Activated B cell treated with CpG ODN at 0.5 μM for 24 hours (primary cell): ENCODE measurements around the gene WNK1. TPM values are rescaled to one million over a fixed set of nuclear protein-coding genes. Genes with fewer than 3 reads are reported as not detected.

ENCODE experiments used
- ATAC-seq: fragments of 200-7000 bp; cut with Tn5 transposase; one replicate; pipeline ENCODE4 v1.10.0; 2021; ENCODE audit warnings: low read depth, mild to moderate bottlenecking, moderate library complexity
- CTCF ChIA-PET: fragments of 350-600 bp; sonication (Branson Sonifier 250); formaldehyde crosslinking; loops from one replicate; lab custom pipeline; 2021; ENCODE audit warnings: antibody characterized with exemption; lab: Charles Lee
- POLR2A ChIA-PET: fragments of 350-600 bp; sonication (Branson Sonifier 250); formaldehyde crosslinking; loops from one replicate; lab custom pipeline; 2021; ENCODE audit warnings: antibody characterized with exemption; lab: Charles Lee
- DNase-seq: peaks from one replicate; pipeline ENCODE4 v3.0.0; 2022
- H3K27ac Mint-ChIP-seq: one replicate; pipeline ENCODE4 v1.8.0; 2020; ENCODE audit warnings: mixed read lengths
- H3K27me3 Mint-ChIP-seq: one replicate; pipeline ENCODE4 v1.8.0; 2021; ENCODE audit warnings: mixed read lengths
- H3K36me3 Mint-ChIP-seq: one replicate; pipeline ENCODE4 v1.8.0; 2021; ENCODE audit warnings: low read depth, mixed read lengths
- H3K4me1 Mint-ChIP-seq: one replicate; pipeline ENCODE4 v1.8.0; 2021; ENCODE audit warnings: mixed read lengths
- H3K4me3 Mint-ChIP-seq: one replicate; pipeline ENCODE4 v1.8.0; 2020; ENCODE audit warnings: mild to moderate bottlenecking, mixed read lengths
- H3K9me3 Mint-ChIP-seq: one replicate; pipeline ENCODE4 v1.8.0; 2020; ENCODE audit warnings: mixed read lengths
- intact Hi-C: fragments of 100-400 bp; cut with micrococcal nuclease; formaldehyde crosslinking; loops from one replicate; pipeline ENCODE4 v1.15.1; 2024
- total RNA-seq: library from RNA; stranded (reverse); gene quantifications from 2 replicates; pipeline ENCODE4 v1.2.3, GENCODE V29; 2022
- TF ChIP-seq, protein P1 (sequence below): fragments of 200-600 bp; IDR thresholded peaks from one replicate; pipeline ENCODE4 v1.8.0; 2022; ENCODE audit warnings: antibody characterized with exemption, mild to moderate bottlenecking

The WNK1 gene
- total RNA-seq, 1 donor from 2014 or later: 155 TPM

DNA sequence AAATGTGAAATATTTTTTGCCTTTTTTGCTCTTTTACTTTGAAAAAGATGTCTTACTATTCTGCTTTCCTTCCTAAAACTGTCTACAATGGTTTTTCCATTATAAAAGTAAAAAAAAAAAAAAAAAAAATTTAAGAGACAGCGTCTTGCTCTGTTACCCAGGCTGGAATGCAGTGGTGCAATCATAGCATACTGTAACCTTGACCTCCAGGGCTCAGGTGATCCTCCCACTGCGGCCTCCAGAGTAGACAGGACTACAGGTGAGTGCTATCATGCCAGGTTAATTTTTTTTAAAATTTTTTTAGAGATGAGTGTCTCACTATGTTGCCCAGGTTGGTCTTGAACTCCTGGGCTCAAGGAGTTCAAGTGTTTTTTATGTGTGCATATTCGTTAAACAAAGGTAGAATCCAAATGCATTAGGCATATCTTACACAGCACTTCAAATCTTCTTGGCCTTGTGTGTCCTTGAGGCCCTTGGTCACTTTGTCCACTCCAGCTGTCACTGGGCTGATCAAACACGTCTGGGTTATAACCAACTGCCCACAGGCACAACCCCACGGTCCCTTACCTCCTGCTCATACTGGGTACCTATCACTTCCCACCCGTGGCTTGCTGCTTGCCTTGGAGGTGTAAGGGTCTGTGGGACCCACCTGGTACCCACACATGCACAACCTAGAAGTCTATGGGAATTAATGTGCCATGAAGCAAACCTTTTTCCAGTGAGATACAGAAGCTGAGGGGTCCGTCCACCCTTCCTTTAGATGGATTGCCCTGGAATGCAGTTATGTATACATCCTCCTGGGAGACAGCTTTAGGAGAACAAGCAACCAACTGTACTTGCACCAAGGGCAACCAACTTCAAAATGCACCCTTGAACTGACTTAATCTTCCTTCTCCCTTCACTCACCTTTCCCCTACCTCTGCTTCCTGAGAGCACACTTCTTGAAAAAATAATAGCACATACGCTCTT is 184.3 kb downstream of the WNK1 start:
- ChIA-PET CTCF (no interaction called here), POLR2A (interaction anchor here (0.6 kb wide), 1 partner anchor 113 kb away, joined by 14 read pairs; no protein-coding TSS in a partner anchor)
- ATAC-seq: no peak
- DNase-seq: no peak
- Mint-ChIP-seq H3K9me3 (no peaks in the 10 kb centered on the region), H3K4me1 (no peaks in the 10 kb centered on the region), H3K4me3 (no peak overlapping the region), H3K27ac (no peak overlapping the region), H3K27me3 (no peaks in the 10 kb centered on the region), H3K36me3 (peaks cover 42% of the 10 kb centered on the region)
- intact Hi-C loops: no loop called here
- TF ChIP-seq, protein P1, sequence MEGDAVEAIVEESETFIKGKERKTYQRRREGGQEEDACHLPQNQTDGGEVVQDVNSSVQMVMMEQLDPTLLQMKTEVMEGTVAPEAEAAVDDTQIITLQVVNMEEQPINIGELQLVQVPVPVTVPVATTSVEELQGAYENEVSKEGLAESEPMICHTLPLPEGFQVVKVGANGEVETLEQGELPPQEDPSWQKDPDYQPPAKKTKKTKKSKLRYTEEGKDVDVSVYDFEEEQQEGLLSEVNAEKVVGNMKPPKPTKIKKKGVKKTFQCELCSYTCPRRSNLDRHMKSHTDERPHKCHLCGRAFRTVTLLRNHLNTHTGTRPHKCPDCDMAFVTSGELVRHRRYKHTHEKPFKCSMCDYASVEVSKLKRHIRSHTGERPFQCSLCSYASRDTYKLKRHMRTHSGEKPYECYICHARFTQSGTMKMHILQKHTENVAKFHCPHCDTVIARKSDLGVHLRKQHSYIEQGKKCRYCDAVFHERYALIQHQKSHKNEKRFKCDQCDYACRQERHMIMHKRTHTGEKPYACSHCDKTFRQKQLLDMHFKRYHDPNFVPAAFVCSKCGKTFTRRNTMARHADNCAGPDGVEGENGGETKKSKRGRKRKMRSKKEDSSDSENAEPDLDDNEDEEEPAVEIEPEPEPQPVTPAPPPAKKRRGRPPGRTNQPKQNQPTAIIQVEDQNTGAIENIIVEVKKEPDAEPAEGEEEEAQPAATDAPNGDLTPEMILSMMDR: no peak

GRCh38 chr12:938810-939209 is 186.4 kb downstream of the WNK1 start:
- Mint-ChIP-seq H3K4me3 (no peak overlapping the region), H3K27me3 (no peaks in the 10 kb centered on the region), H3K27ac (no peak overlapping the region), H3K9me3 (no peaks in the 10 kb centered on the region), H3K4me1 (no peaks in the 10 kb centered on the region), H3K36me3 (peaks cover 44% of the 10 kb centered on the region)
- ATAC-seq (no peak), DNase-seq (no peak)
- POLR2A ChIA-PET: interaction anchor here (0.6 kb wide), 1 partner anchor 10 kb away, joined by 5 read pairs; the partner anchor contains the start of gene RAD52
- TF ChIP-seq, protein P1: no peak
- CTCF ChIA-PET: no interaction called here
- intact Hi-C loops: no loop called here

DNA sequence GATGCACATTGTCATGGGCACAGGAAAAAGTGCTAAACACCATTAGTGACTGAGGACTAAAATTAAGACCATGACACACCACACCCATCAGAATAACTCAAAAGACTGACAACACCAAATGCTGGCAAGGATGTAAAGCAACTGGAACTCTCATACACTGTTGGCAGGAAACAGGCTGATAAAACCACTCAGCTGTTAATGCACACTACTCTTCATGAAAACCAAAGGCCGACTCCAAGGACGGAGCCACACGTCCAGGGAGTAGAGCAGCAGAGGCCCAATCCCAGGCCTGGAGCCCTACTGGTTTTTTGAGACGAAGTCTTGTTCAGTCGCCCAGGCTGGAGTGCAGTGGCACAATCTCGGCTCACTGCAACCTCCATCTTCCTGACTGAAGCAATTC is 190.7 kb downstream of the WNK1 start:
- TF ChIP-seq, protein P1: no peak
- Mint-ChIP-seq H3K9me3 (no peaks in the 10 kb centered on the region), H3K27me3 (no peaks in the 10 kb centered on the region), H3K36me3 (peaks cover 50% of the 10 kb centered on the region), H3K27ac (no peak overlapping the region), H3K4me1 (peaks cover 20% of the 10 kb centered on the region), H3K4me3 (no peak overlapping the region)
- ChIA-PET POLR2A (no interaction called here), CTCF (no interaction called here)
- DNase-seq: no peak
- intact Hi-C loops: no loop called here
- ATAC-seq: no peak

DNA sequence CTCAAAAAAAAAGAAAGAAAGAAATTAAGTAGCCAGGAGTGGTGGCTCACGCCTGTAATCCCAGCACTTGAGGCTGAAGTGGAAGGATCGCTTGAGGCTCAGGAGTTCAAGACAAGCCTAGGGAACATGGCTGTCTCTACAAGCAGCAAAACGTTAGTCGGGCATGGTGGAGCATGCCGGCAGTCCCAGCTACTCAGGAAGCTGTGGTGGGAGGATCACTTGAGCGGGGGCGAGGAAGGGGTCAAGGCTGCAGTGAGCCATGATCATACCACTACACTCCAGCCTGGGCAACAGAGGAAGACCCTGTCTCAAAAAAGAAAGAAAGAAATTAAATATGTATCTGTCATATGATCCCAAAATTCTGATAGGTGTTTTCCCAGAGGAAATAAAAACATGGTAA is 191.8 kb downstream of the WNK1 start:
- ChIA-PET CTCF (no interaction called here), POLR2A (no interaction called here)
- no peaks in the 10 kb centered on the region for H3K27me3 Mint-ChIP-seq
- TF ChIP-seq, protein P1: no peak
- H3K27ac Mint-ChIP-seq: peak overlapping the region; percentile 28
- no peaks in the 10 kb centered on the region for H3K9me3 Mint-ChIP-seq
- no peak overlapping the region for H3K4me3 Mint-ChIP-seq
- peaks cover 30% of the 10 kb centered on the region for H3K4me1 Mint-ChIP-seq
- intact Hi-C loops: no loop called here
- no peak for ATAC-seq
- H3K36me3 Mint-ChIP-seq: peaks cover 49% of the 10 kb centered on the region
- DNase-seq: no peak

- CTCF ChIA-PET: no interaction called here
- Mint-ChIP-seq H3K27me3 (no peaks in the 10 kb centered on the region), H3K36me3 (peaks cover 38% of the 10 kb centered on the region), H3K4me3 (no peak overlapping the region), H3K9me3 (no peaks in the 10 kb centered on the region), H3K4me1 (peaks cover 33% of the 10 kb centered on the region), H3K27ac (no peak overlapping the region)
- ATAC-seq (no peak), DNase-seq (no peak)
- intact Hi-C loops: no loop called here
- TF ChIP-seq, protein P1: no peak
- POLR2A ChIA-PET: interaction anchor here (0.7 kb wide), 2 partner anchors 113 to 383 kb away, joined by 3 to 10 read pairs; no protein-coding TSS in a partner anchor
These were observed 193.8 kb downstream of the WNK1 start for GRCh38 chr12:946212-946611.
